ENCODE measurements around the gene ANKRD6.

Gene ANKRD6

GRCh38 chr6:89675949-89676748, 243.2 kb downstream of the ANKRD6 start:
- H3K4me3 Mint-ChIP-seq = no peak overlapping the region
- ATAC-seq = no peak
- DNase-seq = no peak
- no peaks in the 10 kb centered on the region for H3K27me3 Mint-ChIP-seq
- no peaks in the 10 kb centered on the region for H3K4me1 Mint-ChIP-seq
- no peaks in the 10 kb centered on the region for H3K9me3 Mint-ChIP-seq
- H3K27ac Mint-ChIP-seq = no peak overlapping the region

- DNase-seq = no peak
- Mint-ChIP-seq H3K9me3 (no peaks in the 10 kb centered on the region), H3K27me3 (no peaks in the 10 kb centered on the region), H3K27ac (no peak overlapping the region), H3K4me1 (no peaks in the 10 kb centered on the region), H3K4me3 (no peak overlapping the region)
- ATAC-seq = no peak
These were observed 245.6 kb downstream of the ANKRD6 start for GRCh38 chr6:89678531-89678930.

- Mint-ChIP-seq H3K9me3 (no peaks in the 10 kb centered on the region), H3K4me1 (no peaks in the 10 kb centered on the region), H3K27me3 (no peaks in the 10 kb centered on the region), H3K27ac (peak overlapping the region in 1 of 2 donors; percentile 62), H3K4me3 (no peak overlapping the region)
- DNase-seq (no peak), ATAC-seq (no peak)
These were observed 246.5 kb downstream of the ANKRD6 start for GRCh38 chr6:89679215-89680120.

DNA sequence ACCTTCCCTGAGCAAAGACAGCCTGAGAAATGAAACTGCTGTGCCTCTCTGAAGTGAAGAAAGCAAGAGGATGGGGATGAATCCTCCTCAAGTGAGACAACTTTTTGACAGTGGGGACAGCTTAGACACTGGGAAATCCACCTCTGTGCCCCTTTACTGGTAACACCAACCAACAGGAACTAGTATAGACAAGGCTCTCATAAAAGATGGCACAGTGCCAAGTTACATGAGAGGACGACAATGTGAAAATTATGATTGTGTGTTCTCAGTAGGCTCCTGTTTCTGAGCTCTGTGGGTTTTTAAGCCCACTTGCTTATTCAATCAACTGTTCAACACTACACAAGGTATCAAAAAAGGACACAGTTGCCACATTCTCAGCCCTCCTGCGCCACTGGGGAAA, 247.2 kb downstream of the ANKRD6 start:
- Mint-ChIP-seq H3K4me3 (no peak overlapping the region), H3K9me3 (no peaks in the 10 kb centered on the region), H3K27ac (no peak overlapping the region), H3K4me1 (no peaks in the 10 kb centered on the region), H3K27me3 (no peaks in the 10 kb centered on the region)
- ATAC-seq (no peak), DNase-seq (no peak)

- Mint-ChIP-seq H3K4me1 (no peaks in the 10 kb centered on the region), H3K9me3 (no peaks in the 10 kb centered on the region), H3K27ac (no peak overlapping the region), H3K27me3 (no peaks in the 10 kb centered on the region), H3K4me3 (no peak overlapping the region)
- no peak for ATAC-seq
- DNase-seq = no peak
These were observed 247.6 kb downstream of the ANKRD6 start for GRCh38 chr6:89680551-89680950.

DNA sequence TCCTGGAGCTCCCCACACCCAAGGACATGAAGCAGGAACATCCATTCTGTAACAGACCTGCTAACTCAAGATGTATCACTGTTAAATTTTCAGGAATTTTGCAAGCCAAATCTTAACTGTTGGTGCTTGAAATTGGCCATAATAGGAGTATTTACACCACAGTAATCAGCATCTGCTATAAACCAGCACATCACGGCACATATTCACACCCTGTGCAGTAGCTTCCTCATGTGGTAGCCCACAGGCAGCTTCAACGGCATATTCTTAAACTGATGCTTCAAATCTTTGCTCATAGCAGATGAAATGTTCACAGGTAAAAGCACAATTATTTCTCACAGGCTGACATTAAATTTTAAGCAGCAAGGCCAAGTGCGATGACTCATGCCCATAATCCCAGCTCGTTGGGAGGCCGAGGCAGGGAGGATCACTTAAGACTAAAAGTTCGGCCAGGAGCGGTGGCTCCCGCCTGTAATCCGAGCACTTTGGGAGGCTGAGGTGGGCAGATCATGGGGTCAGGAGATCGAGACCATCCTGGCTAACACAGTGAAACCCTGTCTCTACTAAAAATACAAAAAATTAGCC, 249.1 kb downstream of the ANKRD6 start:
- ATAC-seq = no peak

GRCh38 chr6:89682991-89683390, 250.0 kb downstream of the ANKRD6 start:
- Mint-ChIP-seq H3K27me3 (no peaks in the 10 kb centered on the region), H3K4me3 (no peak overlapping the region), H3K9me3 (no peaks in the 10 kb centered on the region), H3K4me1 (no peaks in the 10 kb centered on the region), H3K27ac (no peak overlapping the region)
- DNase-seq (no peak), ATAC-seq (no peak)

More for the DNA sequence above, 249.1 kb downstream of the ANKRD6 start:
- H3K4me1 Mint-ChIP-seq = no peaks in the 10 kb centered on the region
- no peaks in the 10 kb centered on the region for H3K9me3 Mint-ChIP-seq
- DNase-seq = no peak
- no peak overlapping the region for H3K4me3 Mint-ChIP-seq
- no peak overlapping the region for H3K27ac Mint-ChIP-seq
- no peaks in the 10 kb centered on the region for H3K27me3 Mint-ChIP-seq

Measured in stimulated activated naive CD8-positive, alpha-beta T cell treated with anti-CD3 and anti-CD28 coated beads, Interleukin-15, amount 100 ng/mL, for 72 hours (primary cell).